Measurements from ENCODE around the gene MED22.

The MED22 gene

DNA sequence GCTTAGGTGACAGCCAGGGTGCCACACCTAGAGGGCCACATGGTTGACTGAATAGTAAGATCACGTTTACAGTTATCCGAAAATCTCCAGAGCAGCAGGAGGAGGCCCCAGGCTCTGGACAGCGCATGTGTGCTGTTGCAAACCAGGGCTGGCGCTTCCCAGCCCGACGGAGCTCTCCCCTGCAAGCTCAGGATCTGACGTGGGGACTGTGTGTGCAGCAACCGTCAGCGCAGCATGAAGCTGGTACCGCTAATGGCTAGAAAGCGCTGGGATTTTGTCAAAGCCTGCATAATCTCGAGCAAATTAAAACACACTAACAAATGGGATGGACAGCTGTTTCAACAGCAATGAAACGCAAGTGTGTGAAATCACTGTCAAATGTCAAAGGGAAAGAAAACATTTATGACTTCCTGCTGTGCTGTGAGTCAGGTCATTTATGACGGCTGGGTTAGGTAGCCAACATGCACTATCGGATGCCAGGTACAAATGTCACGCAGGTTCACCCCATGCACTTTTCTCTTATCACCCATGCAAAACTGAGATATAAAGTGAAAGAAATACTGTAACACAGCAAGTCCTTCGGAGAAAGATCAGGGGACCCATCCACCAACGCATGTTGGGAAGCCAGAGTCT, 20.4 kb upstream of the MED22 start:
- Mint-ChIP-seq H3K4me3 (peak overlapping the region; percentile 88), H3K4me1 (peaks cover 64% of the 10 kb centered on the region), H3K27ac (peak overlapping the region; percentile 82), H3K27me3 (no peaks in the 10 kb centered on the region), H3K9me3 (no peaks in the 10 kb centered on the region), H3K36me3 (peaks cover 16% of the 10 kb centered on the region)

DNA sequence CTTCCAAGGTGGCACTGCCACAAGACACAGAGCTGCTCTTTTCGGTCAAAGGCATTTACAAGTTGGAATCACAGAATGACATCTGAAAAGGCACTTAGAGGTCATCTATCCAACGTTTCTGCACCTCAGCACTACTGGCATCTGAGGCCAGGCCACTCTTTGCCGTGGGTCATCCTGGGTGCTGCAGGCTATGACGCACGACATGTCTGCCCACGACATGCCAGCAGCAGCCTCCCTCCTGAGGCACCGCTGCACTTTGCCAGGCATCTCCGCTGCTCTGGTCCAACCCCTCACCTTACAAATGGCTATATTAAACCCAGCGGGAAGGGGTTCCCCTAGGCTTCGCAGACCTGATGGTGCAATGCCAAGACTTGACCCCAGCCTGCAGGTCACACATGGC, 19.8 kb upstream of the MED22 start:
- no peaks in the 10 kb centered on the region for H3K27me3 Mint-ChIP-seq
- H3K4me1 Mint-ChIP-seq = peaks cover 64% of the 10 kb centered on the region
- H3K4me3 Mint-ChIP-seq = no peak overlapping the region
- H3K27ac Mint-ChIP-seq = no peak overlapping the region
- H3K36me3 Mint-ChIP-seq = peaks cover 18% of the 10 kb centered on the region
- no peaks in the 10 kb centered on the region for H3K9me3 Mint-ChIP-seq

DNA sequence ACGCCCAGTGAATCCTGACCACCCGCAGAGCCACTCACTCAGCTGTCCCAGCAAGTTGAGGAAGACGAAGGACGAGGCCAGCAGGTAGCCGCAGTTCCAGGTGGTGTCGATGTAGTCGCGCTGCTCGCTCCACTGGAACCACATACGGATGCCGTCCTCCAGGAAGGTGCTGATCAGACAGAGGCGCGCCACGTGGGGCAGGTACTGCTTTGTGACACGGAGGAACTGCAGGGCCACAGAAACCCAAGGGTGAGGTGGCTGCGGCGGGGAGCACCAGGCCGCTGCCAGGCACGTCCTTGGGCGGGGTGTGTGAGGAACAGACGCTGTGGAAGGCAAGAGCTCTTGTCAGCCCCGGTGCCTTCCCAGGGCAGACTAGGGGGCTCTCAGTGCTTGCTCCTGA, 19.3 kb upstream of the MED22 start:
- Mint-ChIP-seq H3K4me1 (peaks cover 58% of the 10 kb centered on the region), H3K9me3 (no peaks in the 10 kb centered on the region), H3K27ac (no peak overlapping the region), H3K36me3 (peaks cover 18% of the 10 kb centered on the region), H3K4me3 (no peak overlapping the region), H3K27me3 (no peaks in the 10 kb centered on the region)

DNA sequence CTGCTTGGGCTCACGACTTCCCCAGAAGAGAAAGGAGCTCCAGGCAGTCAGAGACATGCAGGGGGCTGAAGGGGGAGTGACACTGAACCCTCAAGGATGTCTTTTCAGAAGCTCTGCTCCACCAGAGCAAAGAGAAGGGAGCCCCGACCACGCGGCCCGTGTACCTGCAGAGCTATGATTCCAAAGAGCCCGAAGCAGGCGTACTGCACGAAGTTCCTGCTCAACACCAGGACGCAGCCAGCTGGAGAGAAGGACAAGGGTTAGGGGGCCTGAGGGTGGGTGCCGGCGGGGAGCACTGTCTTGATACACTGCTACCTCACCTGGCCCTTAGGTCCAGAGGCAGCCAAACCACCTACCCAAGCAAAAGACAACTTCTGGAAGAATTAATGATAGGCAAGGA, 18.5 kb upstream of the MED22 start:
- Mint-ChIP-seq H3K4me3 (no peak overlapping the region), H3K27me3 (no peaks in the 10 kb centered on the region), H3K4me1 (peaks cover 50% of the 10 kb centered on the region), H3K36me3 (peaks cover 23% of the 10 kb centered on the region), H3K9me3 (no peaks in the 10 kb centered on the region), H3K27ac (no peak overlapping the region)

DNA sequence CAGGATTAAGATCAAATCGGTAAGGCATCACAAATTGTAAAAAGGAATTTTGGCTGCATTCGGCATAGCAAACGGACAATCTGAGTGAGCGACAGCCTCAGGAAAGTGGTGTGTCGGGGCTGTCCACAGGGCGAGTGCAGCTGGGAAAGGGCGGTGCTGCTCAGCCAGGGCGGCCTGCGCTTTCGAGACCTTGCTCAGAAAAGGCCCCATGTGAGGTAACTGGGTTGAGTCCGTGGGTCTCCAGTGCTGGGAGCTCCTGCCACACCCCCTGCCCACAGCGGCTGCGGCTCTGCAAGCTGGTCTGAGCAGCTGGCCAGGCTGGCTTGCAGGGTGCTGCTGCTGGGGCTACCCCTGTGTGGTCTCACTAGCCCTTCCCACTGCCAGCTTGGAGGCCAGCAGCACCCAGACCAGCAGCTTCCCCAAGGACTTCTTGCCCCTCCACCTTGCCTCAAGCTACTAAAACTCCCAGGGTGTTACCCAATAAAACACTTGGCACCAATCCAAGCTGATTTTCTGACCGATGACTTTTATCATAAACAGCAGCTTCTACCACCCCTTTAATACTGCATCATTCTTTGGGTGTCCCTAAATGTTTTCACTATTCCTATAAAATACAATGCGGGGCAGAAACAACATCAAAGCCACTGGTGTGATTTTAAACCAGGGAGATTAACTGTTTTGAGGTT, 14.6 kb upstream of the MED22 start:
- Mint-ChIP-seq H3K27ac (no peak overlapping the region), H3K9me3 (no peaks in the 10 kb centered on the region), H3K4me1 (peaks cover 43% of the 10 kb centered on the region), H3K36me3 (peaks cover 20% of the 10 kb centered on the region), H3K27me3 (no peaks in the 10 kb centered on the region), H3K4me3 (no peak overlapping the region)

DNA sequence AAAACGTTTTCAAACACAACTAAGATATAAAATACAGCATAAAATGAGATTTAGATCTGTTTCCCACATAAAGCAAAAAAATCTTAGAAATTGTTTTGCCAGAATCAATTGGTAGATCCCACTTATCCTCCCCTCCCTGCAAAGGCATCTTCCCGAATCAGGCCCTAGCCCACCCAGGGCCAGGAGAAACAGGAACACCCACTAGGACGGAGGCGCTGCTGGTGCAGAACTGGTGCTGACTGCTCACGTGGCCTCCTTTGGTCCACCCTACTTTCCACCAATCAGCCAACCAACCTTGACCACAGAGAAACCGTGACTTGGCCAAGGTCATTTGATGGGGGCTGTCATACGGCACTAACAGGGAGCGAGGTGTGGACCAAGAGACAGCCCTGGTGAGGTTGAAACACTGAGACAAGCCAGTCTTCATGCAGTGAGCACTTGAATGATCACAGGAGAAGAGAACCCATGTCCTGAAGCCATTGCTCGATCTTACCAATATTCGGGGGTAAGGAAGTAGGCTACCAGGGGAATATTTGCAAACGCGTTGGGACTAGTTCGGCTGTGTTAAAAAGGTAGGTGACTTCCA, 13.7 kb upstream of the MED22 start:
- peak overlapping the region; percentile 41 for H3K27ac Mint-ChIP-seq
- no peaks in the 10 kb centered on the region for H3K9me3 Mint-ChIP-seq
- peaks cover 20% of the 10 kb centered on the region for H3K36me3 Mint-ChIP-seq
- H3K4me1 Mint-ChIP-seq = peaks cover 49% of the 10 kb centered on the region
- H3K27me3 Mint-ChIP-seq = no peaks in the 10 kb centered on the region
- no peak overlapping the region for H3K4me3 Mint-ChIP-seq

DNA sequence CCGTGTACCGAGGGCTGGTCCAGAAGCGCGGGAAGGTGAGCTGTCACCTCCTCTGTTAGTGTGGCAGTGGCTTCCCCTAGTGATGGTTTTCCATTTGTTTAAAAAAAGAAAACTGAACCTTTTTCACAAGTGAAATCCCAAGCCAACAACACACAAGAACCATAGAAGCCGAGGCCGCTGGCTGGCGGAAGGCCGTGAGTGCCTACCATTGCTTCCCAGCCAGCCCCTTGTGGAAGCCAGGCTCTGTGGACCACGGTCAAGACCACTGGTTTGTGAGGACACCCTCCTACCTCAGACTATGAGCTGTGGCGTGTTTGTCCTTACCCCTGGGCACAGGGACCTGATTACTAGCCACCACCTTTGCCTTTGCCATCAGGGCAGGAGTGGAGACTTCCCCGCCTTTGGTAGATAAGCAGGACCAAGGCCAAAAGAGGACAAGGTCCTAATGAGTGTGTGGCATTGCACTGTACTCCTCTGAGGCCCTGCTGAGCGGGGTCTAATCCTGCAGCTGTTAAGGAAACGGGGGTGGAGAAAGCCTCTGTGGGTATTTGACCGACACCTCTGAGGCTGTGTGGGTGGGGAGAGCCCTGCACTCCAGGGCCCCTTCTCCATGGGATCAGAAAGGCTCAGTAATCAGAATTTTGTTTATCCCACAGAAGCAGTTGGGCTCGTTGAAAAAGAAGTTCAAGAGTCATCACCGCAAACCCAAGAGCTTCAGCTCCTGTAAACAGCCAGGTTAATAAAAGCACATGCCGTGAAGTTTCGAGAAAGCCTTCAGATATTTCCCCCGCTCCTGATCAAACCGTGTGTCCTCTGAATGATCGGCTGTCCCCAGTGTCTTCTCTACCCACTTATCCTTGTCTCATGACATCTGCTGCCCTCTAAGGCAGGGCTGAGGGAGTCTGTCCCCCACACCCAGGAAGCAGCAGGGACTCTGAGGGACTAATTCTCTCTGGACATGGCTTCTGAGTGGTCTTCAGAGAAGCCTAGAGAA, 12.8 kb upstream of the MED22 start:
- H3K36me3 Mint-ChIP-seq = peaks cover 16% of the 10 kb centered on the region
- peaks cover 44% of the 10 kb centered on the region for H3K4me1 Mint-ChIP-seq
- peak overlapping the region; percentile 65 for H3K27ac Mint-ChIP-seq
- H3K4me3 Mint-ChIP-seq = no peak overlapping the region
- H3K27me3 Mint-ChIP-seq = no peaks in the 10 kb centered on the region
- H3K9me3 Mint-ChIP-seq = no peaks in the 10 kb centered on the region

DNA sequence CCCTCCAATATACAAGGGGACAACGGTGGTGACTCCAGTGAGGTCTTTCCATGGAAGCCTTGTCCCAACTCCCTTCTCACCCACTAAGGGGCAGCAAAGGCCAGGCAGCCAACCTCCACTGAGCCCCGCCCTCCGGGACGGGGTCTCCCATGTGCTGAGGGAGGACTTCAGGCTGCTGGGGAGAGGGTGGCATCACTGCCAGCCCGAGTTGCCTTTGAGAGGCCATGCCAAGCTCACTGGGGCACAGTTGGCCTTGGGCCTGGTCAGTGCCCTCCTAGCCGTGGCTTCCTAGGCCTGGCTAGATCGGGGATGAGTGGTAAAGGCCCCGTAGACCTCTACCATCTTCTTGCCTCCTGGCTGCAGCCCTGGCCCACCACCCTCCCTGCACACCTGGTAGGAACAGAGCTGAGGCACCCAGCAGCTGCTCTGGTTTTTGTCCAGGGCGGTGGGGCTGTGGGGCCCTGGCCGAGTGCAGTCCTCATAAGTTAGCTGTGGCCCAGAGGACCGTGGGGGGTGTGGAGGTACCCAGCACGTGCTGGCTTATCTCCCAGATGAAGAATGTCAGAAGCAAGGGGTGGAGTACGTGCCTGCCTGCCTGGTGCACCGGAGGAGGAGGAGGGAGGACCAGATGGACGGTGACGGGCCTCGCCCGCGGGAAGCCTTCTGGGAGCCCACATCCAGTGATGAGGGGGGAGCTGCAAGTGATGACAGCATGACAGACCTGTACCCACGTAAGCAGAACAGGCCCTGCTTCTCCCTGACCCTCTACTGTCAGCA, 11.7 kb upstream of the MED22 start:
- Mint-ChIP-seq H3K27ac (no peak overlapping the region), H3K4me1 (peaks cover 46% of the 10 kb centered on the region), H3K9me3 (no peaks in the 10 kb centered on the region), H3K27me3 (no peaks in the 10 kb centered on the region), H3K36me3 (peaks cover 16% of the 10 kb centered on the region), H3K4me3 (no peak overlapping the region)

DNA sequence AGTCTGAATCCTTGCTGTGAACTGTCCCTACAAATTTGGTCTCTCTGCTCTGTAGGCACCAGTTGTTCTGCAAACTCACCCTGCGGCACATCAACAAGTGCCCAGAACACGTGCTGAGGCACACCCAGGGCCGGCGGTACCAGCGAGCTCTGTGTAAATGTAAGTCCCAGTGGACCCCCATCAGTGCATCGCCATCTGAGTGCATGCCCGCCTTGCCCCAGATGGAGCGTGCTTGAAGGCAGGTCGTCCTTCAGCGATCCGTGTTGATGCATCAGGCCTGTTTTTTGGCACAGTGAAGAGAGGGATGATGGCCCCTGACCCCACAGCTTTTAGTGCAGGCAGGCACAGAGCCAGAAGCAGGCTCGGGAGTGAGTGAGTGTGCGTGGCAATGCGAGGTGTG, 9.7 kb upstream of the MED22 start:
- H3K36me3 Mint-ChIP-seq = peaks cover 12% of the 10 kb centered on the region
- peak overlapping the region; percentile 79 for H3K27ac Mint-ChIP-seq
- H3K9me3 Mint-ChIP-seq = no peaks in the 10 kb centered on the region
- peak overlapping the region; percentile 79 for H3K4me3 Mint-ChIP-seq
- peaks cover 48% of the 10 kb centered on the region for H3K4me1 Mint-ChIP-seq
- no peaks in the 10 kb centered on the region for H3K27me3 Mint-ChIP-seq

DNA sequence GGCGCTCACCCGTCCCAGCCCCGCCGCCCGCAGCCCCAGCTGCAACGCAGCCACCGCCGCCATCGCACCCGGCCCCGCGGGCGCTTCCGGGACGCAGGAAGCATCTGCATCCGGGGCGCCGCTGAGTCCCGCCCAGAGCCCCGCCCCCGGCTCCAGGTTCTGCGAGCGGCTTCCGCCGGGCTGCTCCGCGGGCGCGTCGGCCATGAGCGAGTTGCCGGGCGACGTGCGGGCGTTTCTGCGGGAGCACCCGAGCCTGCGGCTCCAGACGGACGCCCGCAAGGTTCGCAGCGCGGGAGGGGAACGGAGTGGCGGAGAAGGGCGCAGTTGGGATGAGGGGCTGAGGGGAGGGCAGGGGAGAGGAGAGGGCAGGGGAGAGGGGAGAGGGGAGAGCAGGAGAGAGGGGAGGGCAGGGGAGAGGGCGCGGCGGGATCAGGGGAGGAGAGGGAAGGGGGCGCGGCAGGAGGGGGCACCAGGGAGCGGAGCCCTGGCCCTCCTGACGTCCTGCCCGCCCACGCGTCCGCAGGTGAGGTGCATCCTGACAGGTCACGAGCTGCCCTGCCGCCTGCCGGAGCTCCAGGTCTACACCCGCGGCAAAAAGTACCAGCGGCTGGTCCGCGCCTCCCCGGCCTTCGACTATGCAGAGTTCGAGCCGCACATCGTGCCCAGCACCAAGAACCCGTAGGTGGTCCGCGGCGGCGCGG, 8.6 kb upstream of the MED22 start, which contains the start of the genes SURF1 and SURF2:
SURF1 (minus strand) TSS at position 97 of the 701 bp plus-strand sequence; CDS start at position 63, 34 bp downstream.
SURF2 (plus strand) TSS at position 160 of the 701 bp plus-strand sequence; CDS start at position 203, 43 bp downstream.
- peaks cover 53% of the 10 kb centered on the region for H3K4me1 Mint-ChIP-seq

DNA sequence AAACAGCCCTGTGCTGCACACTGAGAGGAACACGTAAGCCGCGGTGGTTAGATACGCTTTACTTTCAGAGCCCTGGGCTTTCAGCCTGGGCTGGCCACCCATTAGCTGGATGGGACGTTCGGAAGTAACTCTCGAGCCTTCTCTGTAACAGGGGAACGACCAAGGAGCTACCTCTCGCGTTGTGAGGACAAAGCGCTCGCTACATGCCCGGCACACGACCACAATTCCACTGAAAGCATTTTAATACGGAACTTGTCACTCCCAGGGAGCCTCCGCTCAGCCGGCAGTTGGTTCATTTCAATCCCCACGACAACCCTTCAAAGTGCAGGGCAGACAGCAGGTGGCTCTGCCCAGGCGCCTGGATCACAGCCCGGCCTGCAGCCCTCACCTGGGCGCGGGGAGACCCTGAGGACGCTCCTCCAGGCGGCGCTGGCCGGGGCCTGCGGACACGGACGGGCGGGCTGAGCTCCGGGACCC, 8.0 kb upstream of the MED22 start:
- no peaks in the 10 kb centered on the region for H3K9me3 Mint-ChIP-seq
- peak overlapping the region; percentile 72 for H3K27ac Mint-ChIP-seq
- H3K36me3 Mint-ChIP-seq = peaks cover 6% of the 10 kb centered on the region
- peak overlapping the region; percentile 89 for H3K4me3 Mint-ChIP-seq
- H3K27me3 Mint-ChIP-seq = no peaks in the 10 kb centered on the region
- H3K4me1 Mint-ChIP-seq = peaks cover 50% of the 10 kb centered on the region

More for the DNA sequence above, 8.6 kb upstream of the MED22 start, which contains the start of the genes SURF1 and SURF2:
- Mint-ChIP-seq H3K27ac (peak within 1 kb of the TSS; percentile 72), H3K27me3 (no peaks in the 10 kb centered on the region), H3K9me3 (no peaks in the 10 kb centered on the region), H3K4me3 (peak within 1 kb of the TSS; percentile 89), H3K36me3 (peaks cover 8% of the 10 kb centered on the region)

DNA sequence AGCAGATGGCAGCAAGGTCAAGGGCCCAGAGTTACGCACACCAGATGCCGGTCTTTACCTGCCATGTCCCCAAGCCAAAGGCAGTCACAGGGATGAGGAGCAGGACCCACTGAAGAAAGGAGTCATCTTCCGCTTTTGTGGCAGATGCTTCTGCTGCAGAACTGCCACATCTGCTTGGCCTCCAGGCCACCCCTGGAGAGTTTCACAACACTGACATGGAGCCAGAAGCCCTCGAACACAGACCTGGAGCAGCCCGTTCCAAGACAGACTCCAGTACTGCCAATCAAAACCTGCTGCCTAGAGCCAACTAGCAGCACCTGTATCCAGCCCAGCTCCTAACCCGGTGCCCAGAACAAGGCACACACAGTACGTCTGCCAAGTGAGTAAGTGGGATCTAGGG, 6.8 kb upstream of the MED22 start:
- Mint-ChIP-seq H3K4me3 (peak overlapping the region; percentile 65), H3K9me3 (no peaks in the 10 kb centered on the region), H3K27ac (peak overlapping the region; percentile 55), H3K36me3 (peaks cover 9% of the 10 kb centered on the region), H3K4me1 (peaks cover 49% of the 10 kb centered on the region), H3K27me3 (no peaks in the 10 kb centered on the region)

DNA sequence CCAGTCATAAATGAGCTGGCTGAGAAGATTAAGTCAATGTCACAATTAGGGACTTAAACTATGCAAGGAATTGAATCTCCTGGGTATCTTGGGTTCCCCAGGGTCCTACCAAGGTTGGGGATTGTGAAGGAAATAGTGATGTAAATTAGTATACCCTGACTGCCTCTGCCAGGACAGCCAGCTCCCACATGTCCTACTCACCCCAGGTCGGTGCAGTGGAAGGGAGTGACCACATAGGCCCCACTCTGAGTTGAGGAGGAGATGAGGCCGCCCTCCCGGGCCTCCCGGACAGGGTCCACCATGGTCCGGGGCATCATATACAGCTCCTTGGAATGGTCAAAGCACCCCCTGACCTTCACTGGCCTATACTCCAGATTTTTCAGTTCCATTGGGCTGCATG, 5.6 kb upstream of the MED22 start:
- peaks cover 17% of the 10 kb centered on the region for H3K36me3 Mint-ChIP-seq

More for the DNA sequence above, 5.6 kb upstream of the MED22 start:
- Mint-ChIP-seq H3K27ac (peak overlapping the region; percentile 92), H3K4me1 (peaks cover 51% of the 10 kb centered on the region), H3K9me3 (no peaks in the 10 kb centered on the region), H3K27me3 (no peaks in the 10 kb centered on the region), H3K4me3 (no peak overlapping the region)
